CD4-positive, alpha-beta T cell treated with Interleukin-6 for 4 hours (primary cell): Measurements from ENCODE around the gene EML1.

Source experiments
- DNase-seq: peaks from one replicate; pipeline ENCODE4 v3.0.0-alpha.2; 2020; ENCODE audit warnings: mixed read lengths

The EML1 gene

DNA sequence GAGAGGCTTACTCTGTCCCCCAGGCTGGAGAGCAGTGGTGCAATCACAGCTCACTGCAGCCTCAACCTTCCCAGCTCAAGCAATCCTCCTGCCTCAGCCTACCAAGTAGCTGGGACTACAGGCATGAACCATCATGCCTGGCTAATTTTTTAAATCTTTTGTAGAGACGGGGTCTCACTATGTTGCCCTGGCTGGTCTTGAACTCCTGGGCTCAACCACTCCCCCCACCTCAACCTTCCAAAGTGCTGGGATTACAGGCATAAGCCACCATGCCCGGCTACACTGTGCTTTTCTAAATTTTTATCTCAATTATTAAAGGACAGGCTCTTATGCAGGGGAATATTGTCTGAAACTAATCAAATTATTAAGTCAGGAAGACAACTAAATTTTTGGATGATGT is 44.6 kb downstream of the EML1 start:
- DNase-seq = no peak

DNA sequence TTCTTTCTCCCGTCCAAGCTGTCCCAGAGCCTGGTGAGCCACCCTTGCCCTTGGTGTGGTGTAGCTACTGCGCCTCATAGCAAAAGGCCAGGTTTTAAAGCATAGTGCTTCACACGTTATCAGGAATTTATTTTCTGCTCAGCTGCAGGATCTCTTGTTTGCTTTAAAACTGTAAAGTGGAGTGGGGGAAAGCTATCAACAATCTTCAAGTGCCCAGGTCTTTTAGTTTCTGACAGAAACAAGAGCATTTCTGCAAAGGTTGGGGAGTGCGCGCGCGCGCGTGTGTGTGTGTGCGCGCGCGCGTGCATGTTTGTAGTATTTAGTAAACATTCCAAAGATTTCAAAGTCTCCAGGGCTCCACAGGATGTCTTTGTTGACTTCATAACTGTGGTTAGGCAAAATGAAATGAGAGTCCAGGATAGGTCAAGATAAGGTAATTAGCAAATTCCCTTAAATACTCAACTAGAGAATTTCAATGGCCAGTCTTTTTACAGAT is 45.5 kb downstream of the EML1 start:
- DNase-seq = no peak

DNA sequence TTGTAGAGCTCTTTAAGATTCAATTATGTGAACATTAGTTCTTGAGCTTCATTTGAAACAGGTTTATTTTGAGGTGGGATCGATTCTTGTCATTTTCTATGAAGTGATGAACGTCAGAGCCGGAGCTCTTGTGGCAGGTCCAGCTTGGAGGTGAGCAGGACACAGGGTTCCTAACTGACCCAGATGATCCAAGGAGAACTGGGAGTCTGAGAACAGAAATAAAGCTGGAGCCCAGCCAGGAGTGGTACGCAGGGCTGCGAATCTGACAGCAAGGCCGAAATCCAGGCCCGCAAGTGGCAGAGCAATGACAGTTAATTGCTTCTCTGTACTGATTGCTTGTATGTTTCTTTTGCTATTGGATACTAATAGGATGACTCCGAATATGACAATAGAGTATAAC is 46.5 kb downstream of the EML1 start:
- no peak for DNase-seq

DNA sequence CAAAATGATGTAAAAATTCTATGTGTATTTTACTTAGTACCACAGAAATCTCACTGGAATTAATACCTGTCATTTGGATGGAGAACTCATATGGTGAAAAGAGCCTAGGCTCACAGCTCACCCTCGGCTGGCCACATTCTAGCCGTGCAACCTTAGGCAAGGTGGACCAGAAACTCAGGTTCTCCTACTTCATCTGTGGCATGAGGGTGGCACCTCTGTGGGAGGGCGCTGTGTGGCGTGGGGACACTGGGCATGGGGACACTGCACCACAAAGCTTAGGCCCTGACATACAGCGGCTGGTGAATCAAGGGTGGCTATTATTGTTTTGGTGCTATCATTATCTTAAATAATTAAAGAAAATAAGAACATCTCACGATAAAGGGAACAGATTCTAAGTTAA is 47.1 kb downstream of the EML1 start:
- no peak for DNase-seq

DNA sequence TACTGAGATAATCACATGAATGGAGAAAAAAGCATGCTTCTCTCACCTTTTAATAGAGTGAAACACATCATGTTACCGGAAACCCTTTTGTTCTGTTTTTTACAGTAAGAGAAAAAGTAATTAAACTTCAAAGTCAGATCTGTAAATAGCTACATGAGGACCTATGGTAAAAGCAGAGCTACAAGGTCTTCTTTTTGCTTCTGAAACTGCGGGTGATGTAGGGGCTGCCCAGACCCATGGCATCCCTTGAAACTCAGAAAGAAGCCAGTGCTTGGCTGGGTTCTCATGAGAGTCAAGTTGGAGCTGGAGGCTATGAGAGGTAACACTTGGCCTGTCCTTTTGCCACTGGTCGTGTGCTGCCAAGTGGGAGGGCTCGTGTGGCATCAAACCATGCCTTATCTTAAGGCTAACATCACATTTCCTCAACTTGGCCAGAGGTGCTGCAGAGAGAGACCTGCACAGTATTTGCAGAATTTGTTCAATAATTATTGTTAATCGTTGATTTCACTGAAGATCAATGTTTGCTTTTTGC is 47.6 kb downstream of the EML1 start:
- DNase-seq = no peak

DNA sequence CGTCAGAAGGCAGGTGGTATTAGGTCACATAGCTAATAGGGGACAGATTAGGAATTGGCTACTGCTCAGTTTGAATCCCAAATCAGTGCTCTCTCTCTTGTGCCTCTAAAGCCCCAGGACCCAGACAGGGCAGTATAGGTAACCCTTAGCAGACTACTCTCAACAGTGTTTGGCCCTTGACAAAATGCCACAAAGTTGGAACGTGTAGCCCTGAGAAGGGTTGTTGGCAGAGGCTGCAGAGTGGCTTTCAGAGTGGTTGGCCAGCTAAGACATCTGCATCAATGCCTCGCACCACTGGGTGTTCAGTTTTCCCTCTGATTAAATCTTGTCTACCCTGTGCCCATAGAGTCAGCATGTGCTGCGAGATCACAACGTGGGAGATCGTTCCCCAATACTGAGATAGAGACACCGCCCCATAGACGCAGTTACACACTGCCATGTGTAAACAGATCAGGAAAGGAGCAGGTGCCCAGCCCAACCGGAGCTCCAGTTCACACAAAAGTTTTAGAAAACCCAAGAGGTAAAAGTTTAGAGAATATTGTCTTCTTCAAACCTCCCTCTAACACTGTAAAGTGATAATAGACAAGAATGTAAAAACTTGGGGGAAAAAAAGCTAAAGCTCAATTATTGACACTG is 48.3 kb downstream of the EML1 start:
- DNase-seq = no peak

DNA sequence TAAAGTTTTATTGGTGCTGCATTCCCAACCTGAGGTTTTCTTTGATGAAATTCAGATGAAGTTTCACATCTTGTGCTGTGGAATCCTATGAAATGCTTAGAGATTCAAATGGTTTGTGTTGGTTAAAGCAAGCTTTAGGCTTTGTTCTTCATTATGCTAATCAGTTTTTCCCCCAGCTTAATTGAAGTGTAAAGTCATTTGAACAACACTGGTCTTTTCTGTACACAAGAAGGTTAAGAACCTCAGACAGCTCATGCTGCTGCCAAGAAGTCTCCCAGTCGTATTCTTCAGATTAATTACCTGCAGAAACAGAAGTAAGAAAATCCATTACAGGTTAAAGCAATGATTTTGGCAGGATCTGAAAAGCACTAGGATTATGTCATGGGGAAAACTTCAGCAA is 48.9 kb downstream of the EML1 start:
- DNase-seq = no peak

DNA sequence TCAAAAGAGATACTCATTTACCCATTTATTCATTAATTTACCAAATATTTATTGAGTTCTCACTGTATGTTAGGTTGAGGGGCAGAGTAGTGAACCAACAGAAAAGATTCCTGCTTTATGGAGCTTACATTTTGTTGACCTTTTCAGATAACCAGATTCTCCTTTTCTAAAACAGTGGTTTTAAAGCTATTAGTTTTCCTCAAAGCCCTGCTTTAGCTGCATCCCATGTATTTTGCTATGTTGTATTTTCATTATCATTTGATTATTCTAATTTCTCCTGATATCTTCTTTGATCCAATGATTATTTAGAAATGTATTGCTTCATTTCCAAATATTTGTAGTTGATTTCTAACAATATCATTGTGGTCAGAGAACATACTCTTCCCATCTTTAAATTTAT is 53.6 kb downstream of the EML1 start:
- DNase-seq = no peak

DNA sequence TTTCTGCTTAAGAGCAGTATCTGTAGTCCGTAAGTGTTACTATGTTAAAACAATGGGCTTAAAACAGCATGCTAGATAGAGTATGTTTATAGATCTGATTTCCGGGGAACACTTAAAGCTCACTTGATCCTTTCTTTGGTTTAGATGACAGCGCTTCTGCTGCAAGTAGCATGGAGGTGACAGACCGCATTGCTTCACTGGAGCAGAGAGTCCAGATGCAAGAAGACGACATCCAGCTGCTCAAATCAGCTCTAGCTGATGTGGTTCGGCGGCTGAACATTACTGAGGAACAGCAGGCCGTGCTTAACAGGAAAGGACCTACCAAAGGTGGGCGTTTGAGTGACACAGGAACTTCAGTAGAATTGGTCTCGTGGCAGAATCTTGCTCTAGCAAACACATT is 57.5 kb downstream of the EML1 start:
- DNase-seq = no peak

DNA sequence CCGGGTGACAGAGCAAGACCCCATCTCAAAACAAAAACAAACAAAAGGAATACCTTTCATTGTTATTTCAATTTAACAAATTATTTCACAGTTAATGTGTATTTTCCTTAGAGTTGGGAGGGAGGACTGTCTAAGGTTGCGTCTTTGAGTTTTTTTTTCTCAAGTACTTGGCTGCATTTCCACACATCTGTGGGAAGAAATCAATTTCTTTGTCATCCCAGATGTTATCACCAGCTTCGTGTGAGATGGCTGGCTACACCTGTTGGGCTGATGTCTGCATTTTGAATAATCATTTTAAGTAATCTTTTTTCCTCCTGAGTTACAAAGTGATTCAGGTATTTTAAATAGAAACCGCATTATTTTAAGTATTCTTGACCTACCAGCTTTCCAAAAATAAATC is 59.4 kb downstream of the EML1 start:
- DNase-seq = no peak

DNA sequence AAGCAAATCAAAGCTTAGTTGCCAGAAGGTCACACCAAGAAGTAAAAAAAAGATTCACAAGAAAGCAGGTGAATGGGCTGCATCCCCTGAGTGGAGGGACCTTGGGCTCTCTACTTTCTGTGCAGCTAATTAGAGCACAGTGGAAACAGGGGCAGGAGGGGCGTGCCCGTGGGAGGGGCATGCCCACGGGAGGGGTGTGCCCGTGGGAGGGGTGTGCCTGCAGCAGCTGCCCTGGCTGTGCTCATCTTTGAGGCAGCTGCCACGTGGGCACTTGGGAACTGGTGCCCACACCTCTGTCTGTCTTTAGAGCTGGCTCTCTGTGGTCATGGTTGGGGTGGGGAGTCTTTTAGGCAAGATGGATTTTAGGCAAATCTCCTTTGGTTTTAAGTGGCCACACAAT is 60.0 kb downstream of the EML1 start:
- peak; percentile 3 for DNase-seq

DNA sequence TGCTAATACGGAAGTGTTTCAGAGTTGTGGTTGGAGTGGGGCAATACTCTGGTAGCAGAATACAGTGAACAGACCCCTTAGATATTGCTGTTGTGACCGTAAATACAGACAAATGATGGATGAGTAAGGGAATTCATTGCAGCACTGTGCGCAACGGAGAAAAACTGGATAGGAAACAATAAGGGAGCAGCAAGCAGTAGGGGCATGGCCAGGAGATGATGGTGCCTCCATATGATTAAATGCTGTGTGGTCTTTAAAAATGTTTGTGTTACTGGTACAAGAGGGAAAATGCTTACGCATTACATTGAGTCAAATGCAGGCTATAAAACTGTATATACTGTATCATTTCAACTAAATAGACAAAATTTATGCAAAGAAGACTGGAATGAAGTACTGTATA is 61.6 kb downstream of the EML1 start:
- no peak for DNase-seq

DNA sequence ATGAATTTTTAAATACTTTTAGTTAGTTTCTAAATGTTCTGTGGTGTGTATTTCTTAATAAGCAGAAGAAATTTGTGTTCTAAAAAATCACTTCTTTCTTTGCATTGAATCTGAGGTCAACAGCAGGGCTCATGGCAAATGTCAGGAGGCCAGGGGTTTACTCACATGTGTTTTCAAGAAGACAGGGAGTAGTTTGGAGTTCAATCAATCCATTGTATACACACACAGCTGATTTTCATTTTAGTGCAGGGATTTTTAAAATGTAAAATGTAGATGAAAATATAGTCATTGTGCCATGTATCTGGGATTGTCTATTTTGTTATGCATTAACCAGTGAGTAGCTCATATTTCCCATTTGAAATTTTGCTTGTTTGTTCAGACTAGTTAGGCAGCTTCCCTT is 62.1 kb downstream of the EML1 start:
- DNase-seq = no peak

DNA sequence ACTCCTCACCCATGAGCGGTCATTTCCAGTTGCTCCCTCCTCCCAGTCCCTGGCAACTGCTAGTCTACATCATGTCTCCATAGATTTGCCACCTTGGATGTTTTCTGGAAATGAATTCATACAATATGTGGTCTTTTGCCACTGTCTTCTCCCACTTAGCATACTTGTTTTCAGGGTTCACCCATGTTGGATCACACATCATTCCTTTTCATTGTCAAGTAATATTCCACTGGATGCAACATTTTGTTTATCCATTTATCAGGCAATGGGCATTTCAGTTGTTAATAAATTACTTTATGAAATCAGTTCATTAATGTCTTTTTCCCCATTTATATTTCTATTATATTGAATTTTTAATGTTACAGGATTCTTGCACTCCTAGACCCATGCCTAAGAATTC is 64.3 kb downstream of the EML1 start:
- DNase-seq = no peak

DNA sequence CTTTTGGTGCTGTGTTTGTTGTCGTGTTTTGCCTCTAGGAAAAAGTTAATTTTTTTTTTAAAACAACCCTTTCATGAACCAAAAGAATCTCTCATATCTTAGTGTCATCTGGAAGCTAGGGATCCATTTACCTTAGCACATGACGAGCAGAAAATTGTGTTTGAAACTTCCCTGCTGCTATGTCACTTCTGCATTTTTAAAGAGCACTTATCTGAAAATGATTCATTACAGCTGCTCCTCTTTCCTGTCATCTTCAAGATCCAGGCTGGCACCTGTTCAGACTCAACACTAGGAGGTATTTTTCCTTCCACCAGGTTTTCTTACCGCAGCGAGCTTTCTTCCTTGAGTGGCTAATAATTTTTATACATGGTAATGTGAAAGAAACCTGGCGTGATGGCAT is 67.0 kb downstream of the EML1 start:
- no peak for DNase-seq

DNA sequence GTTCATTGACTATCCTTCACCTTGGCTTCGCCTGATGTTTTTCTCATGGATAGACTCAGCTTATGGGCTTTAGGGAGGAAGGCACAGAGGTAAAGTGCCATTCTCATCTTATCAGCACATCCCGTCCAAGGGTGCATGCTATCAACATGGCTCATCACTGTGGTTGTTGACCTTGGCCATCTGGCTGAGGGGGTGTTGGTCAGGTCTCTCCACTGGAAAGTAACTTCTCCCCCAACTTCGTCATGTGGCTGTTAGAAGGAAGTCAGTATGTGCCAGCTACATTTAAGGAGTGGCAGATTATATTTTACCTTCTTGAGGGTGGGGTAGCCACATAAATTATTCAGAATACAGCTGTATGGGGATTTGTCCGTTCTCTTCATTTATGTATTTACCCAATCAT is 68.9 kb downstream of the EML1 start:
- no peak for DNase-seq

DNA sequence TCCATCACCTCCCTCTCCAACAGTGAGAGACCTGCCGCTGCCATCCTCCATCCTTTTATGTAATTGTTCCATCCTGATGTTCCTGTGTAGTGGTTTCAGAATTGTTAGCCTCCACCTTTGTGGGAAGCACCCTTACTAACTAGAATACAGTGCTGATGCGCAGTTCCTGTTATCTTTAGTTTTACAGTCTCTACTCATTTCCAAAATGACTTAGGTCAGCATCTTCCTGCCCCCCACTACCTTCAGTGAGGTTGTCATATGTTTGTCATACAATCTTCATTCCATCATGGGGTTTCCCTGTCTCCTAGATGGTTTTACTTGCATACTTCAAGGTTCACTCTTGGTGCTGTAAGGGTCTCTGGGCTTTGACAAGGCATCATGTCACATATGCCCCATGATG is 69.8 kb downstream of the EML1 start:
- DNase-seq = no peak

DNA sequence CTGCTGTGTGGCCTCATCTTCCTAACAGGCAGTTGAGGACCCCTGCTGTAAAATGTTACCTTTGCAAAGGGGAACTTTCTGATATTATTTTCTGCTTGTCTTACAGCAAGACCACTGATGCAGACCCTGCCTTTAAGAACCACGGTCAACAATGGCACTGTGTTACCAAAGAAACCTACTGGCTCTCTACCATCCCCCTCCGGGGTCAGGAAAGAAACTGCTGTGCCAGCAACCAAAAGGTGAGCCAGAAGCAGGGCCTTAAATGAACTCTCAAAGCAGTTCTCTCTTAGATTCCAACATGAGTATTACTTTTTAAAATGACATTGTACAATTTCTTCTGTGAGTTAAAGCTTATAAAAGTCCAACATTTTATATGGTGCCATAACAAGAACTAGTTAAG is 72.2 kb downstream of the EML1 start:
- DNase-seq = no peak

DNA sequence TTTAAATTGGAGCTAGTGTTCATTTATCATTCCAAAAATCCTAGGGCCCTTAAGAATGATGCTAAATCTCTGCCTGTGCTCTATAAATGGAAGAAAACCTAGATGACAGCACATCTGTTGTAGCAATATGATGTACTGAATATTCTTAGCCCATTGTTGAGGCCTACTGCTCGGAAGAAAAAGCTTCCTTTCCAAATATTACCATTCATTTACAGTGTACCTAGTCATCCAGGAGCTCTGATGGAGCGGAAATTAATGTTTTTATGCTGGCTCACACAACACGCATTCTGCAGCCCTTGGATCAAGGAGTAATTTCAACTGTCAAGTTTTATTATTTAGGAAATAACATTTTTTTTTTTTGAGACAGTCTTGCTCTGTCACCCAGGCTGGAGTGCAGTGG is 77.4 kb downstream of the EML1 start:
- no peak for DNase-seq

DNA sequence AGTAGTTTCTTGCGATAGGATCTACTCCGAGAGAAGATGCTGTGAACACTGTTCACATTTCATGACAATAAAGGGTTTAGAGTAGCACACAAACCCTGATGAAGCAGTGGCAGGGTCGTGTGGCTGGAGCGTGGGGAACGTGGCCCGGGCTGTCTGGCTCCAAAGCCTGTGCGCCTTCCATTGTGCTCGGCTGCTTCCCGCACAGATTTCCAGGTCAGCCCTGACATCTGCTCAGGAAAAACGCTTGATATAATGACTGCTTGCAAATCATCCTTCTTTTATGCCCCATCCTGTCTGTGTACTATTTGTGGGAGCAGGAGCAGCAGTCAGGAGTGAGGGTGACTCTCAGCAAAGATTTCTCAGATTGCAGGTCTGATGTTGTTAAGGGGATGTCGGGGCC is 78.6 kb downstream of the EML1 start:
- no peak for DNase-seq

DNA sequence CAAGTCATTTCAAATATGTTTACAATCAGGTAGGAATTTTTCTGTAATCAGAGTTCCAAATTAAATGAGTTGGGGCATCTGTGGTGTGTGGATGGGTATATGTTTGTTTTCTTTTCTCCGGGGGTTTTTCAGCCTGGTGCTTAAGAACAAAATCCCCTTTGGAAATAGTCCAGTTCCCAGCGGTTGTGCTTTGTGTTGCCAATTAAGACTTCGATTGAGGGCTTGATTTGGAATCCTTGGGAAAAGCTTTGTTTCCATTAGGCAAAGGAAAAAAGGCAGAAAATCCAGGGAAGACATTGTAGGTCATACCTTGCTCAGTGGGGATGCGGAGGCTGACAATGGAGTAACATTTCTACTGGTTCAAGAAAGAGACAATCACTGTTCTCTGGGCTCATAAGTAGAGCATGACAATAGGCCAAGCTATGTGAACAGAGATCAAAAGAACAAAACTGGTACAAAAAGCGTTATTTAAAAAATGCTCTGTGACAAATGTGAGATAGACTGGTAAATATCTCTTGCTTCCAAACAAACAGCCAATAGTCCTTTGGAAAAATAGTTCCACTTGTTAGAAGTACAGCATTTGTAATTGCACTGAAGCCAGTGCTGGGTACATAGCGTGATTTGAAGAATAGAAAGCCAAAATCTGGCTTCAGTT is 79.7 kb downstream of the EML1 start:
- DNase-seq = no peak

DNA sequence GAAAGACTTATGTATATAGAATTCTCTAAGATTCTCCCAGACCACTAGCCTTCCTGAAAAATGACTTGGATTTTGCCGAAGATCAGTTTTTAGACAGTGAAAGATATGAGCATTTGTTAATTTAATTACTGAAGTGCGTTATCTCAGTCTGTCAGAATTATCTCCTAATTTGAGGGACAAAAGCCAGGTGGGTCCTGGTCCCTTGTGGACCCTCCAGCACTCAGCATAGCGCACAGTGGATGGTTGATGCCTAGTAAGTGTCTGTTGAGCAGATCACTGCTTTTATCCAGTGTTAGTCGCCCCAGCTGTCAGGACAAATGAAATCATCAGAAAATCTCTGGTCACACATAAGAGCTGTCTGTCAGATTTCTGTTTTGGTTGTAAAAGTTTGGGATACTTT is 80.4 kb downstream of the EML1 start:
- DNase-seq = no peak

DNA sequence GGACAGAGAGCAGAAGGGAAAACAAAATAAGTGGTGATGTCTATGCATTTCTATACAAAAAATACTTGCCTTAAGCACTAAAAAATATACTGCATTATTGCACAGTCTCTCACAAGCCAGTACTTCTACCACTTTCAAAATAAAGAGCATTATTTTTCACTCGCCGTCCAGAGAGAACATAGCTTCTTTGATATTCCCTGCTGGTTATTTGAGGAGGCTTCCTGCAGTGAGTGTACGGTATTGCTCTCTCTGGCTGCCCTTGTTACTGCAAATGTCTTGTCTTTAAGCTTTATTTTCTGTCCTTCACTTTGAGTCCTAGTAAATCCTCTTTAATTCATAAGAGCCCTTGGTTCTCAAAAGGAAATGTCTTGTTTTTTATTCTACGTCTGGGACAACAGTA is 81.1 kb downstream of the EML1 start:
- DNase-seq = no peak

DNA sequence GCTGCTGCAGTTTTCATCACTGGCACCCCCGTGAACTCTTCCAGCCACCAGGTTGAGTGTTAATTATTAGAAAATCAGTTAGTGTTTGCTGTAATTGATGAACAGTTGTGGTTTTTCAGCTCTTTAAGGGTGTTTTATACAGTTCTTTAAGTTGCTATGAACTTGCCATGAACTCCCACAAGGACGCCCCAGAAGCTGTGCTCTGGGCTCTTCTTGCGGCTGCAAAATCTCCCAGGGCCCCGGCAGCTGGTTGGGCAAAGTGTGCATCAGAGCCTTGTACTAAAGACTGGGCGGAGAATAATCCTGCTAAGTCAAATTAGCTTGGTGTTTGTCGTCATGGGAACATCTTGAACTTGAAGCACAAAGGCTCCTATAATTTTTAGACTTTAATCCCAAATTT is 82.2 kb downstream of the EML1 start:
- no peak for DNase-seq

DNA sequence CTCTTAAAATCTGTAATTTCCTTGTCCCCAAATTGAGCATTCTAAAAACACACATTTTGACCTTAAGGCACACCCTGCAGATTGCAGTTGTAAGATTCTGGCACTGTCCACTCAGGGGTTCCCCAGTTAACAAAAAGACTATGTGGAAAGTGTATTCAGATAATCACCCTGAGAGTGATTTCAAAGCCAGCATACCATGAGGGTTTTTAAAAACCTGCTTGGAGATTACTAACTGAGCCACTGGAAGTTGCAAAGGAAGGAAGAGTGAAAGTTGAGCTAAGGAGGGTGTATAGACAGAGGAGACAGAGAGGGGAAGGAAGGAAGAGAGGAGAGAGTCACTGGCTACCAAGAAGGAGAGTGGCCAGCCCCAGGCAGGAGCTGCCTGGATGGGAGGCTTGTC is 82.6 kb downstream of the EML1 start:
- no peak for DNase-seq
